ENCODE results near the gene CRY1. TPM values are rescaled to one million over a fixed set of nuclear protein-coding genes. Genes with fewer than 3 reads are reported as not detected.
"Not testable (repeated sequence)": the region's sequence is repeated elsewhere in the genome, so short reads cannot be mapped to it uniquely, and the experiment has no call there.

Gene CRY1
- total and polyA plus RNA-seq, 4 donors: 18.1 to 36.1 (median 28.9) TPM

- DNase-seq (ENCODE audit: low read depth in 4 of 6, low spot score in 6 of 6): no peak
- peaks cover 4% of the 10 kb centered on the region for H3K36me3 ChIP-seq (ENCODE audit: control insufficient read depth, insufficient read depth, low read length)
- H3K27me3 ChIP-seq (ENCODE audit: control insufficient read depth, insufficient read depth, low read length): no peaks in the 10 kb centered on the region
- no peak overlapping the region for H3K4me3 ChIP-seq (ENCODE audit: low read depth, low read length)
- no peaks in the 10 kb centered on the region for H3K9me3 ChIP-seq (ENCODE audit: control insufficient read depth, insufficient read depth, low read length)
- no peaks in the 10 kb centered on the region for H3K4me1 ChIP-seq (ENCODE audit: control insufficient read depth, insufficient read depth, low read length)
- H3K27ac ChIP-seq (ENCODE audit: low read depth, low read length): no peak overlapping the region
Observed at GRCh38 chr12:107081778-107082177, 11.6 kb downstream of the CRY1 start.

DNA sequence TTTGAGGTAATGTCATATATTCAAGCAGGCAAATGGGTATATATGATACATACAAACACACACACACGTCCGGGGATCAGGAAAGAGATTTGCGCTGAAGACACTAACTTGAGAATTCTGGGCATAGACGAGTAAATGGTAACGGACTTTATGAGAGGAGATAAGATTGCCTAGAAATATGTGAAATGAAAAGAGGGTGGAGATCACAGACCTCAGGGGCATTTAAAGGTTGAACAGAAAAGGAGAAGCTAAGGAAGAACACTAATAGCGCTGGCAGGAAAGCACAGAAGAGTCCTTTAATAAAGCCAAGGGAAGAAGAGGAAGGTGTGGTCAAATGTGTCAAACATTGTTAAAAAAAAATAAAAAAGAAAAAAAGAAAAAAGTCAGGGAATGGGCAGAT lies 13.1 kb downstream of the CRY1 start:
- DNase-seq (ENCODE audit: low read depth in 4 of 6, low spot score in 6 of 6): no peak
- WGBS (ENCODE audit: insufficient coverage): 93% methylated on average over 4 of the region's 6 CpGs
- Histone ChIP-seq H3K36me3 (ENCODE audit: control insufficient read depth, insufficient read depth, low read length) (no peaks in the 10 kb centered on the region), H3K9me3 (ENCODE audit: control insufficient read depth, insufficient read depth, low read length) (no peaks in the 10 kb centered on the region), H3K27me3 (ENCODE audit: control insufficient read depth, insufficient read depth, low read length) (no peaks in the 10 kb centered on the region), H3K4me1 (ENCODE audit: control insufficient read depth, insufficient read depth, low read length) (no peaks in the 10 kb centered on the region), H3K4me3 (ENCODE audit: low read depth, low read length) (no peak overlapping the region), H3K27ac (ENCODE audit: low read depth, low read length) (no peak overlapping the region)

- 85% methylated on average over 1 of the region's 2 CpGs for WGBS (ENCODE audit: insufficient coverage)
Observed at GRCh38 chr12:107079172-107080011, 14.0 kb downstream of the CRY1 start.

GRCh38 chr12:107073266-107073665 lies 20.1 kb downstream of the CRY1 start:
- not testable (repeated sequence) for DNase-seq (ENCODE audit: low read depth in 4 of 6, low spot score in 6 of 6); H3K4me1 ChIP-seq (ENCODE audit: control insufficient read depth, insufficient read depth, low read length); H3K36me3 ChIP-seq (ENCODE audit: control insufficient read depth, insufficient read depth, low read length); H3K27me3 ChIP-seq (ENCODE audit: control insufficient read depth, insufficient read depth, low read length); H3K27ac ChIP-seq (ENCODE audit: low read depth, low read length); H3K4me3 ChIP-seq (ENCODE audit: low read depth, low read length); H3K9me3 ChIP-seq (ENCODE audit: control insufficient read depth, insufficient read depth, low read length)
- WGBS (ENCODE audit: insufficient coverage): 92% methylated on average over 4 of the region's 5 CpGs

More at GRCh38 chr12:107079172-107080011, 14.0 kb downstream of the CRY1 start:
- DNase-seq (ENCODE audit: low read depth in 4 of 6, low spot score in 6 of 6): peak in 2 of 6 donors; percentile 4 to 28
- H3K27me3 ChIP-seq (ENCODE audit: control insufficient read depth, insufficient read depth, low read length): no peaks in the 10 kb centered on the region
- no peaks in the 10 kb centered on the region for H3K36me3 ChIP-seq (ENCODE audit: control insufficient read depth, insufficient read depth, low read length)
- no peaks in the 10 kb centered on the region for H3K9me3 ChIP-seq (ENCODE audit: control insufficient read depth, insufficient read depth, low read length)
- no peak overlapping the region for H3K27ac ChIP-seq (ENCODE audit: low read depth, low read length)
- H3K4me1 ChIP-seq (ENCODE audit: control insufficient read depth, insufficient read depth, low read length): no peaks in the 10 kb centered on the region
- H3K4me3 ChIP-seq (ENCODE audit: low read depth, low read length): no peak overlapping the region

- DNase-seq (ENCODE audit: low read depth in 4 of 6, low spot score in 6 of 6): no peak
- Histone ChIP-seq H3K27ac (ENCODE audit: low read depth, low read length) (no peak overlapping the region), H3K4me3 (ENCODE audit: low read depth, low read length) (no peak overlapping the region), H3K9me3 (ENCODE audit: control insufficient read depth, insufficient read depth, low read length) (peaks cover 2% of the 10 kb centered on the region), H3K4me1 (ENCODE audit: control insufficient read depth, insufficient read depth, low read length) (no peaks in the 10 kb centered on the region), H3K27me3 (ENCODE audit: control insufficient read depth, insufficient read depth, low read length) (no peaks in the 10 kb centered on the region), H3K36me3 (ENCODE audit: control insufficient read depth, insufficient read depth, low read length) (no peaks in the 10 kb centered on the region)
- WGBS (ENCODE audit: insufficient coverage): 100% methylated on average over 2 of the region's 4 CpGs
Observed at GRCh38 chr12:107066691-107067090, 26.7 kb downstream of the CRY1 start.

GRCh38 chr12:107064687-107065086 lies 28.7 kb downstream of the CRY1 start:
- Histone ChIP-seq H3K4me3 (ENCODE audit: low read depth, low read length) (no peak overlapping the region), H3K4me1 (ENCODE audit: control insufficient read depth, insufficient read depth, low read length) (no peaks in the 10 kb centered on the region), H3K27me3 (ENCODE audit: control insufficient read depth, insufficient read depth, low read length) (no peaks in the 10 kb centered on the region), H3K27ac (ENCODE audit: low read depth, low read length) (no peak overlapping the region), H3K36me3 (ENCODE audit: control insufficient read depth, insufficient read depth, low read length) (no peaks in the 10 kb centered on the region), H3K9me3 (ENCODE audit: control insufficient read depth, insufficient read depth, low read length) (peaks cover 2% of the 10 kb centered on the region)
- DNase-seq (ENCODE audit: low read depth in 4 of 6, low spot score in 6 of 6): no peak

DNA sequence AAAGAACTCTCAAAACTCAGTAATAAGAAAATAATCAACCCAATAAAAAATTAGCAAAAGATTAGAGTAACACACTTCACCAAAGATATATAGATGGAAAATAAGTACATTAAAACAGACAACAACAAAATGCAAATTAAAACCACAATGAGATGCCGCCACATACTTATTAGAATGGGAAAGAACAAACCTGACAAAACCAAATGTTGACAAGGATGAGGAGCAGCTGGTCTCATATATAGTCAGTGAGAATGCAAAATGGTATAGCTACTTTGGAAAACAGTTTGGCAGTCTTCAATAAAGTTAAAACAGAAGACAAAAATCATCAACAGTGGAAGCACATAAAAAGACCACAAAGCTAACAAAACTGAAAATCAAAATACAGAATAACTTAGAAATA lies 29.1 kb downstream of the CRY1 start:
- H3K27me3 ChIP-seq (ENCODE audit: control insufficient read depth, insufficient read depth, low read length): no peaks in the 10 kb centered on the region
- no CpG with 5 or more reads among the region's 1 CpG for WGBS (ENCODE audit: insufficient coverage)
- no peak overlapping the region for H3K27ac ChIP-seq (ENCODE audit: low read depth, low read length)
- H3K4me1 ChIP-seq (ENCODE audit: control insufficient read depth, insufficient read depth, low read length): no peaks in the 10 kb centered on the region
- no peaks in the 10 kb centered on the region for H3K36me3 ChIP-seq (ENCODE audit: control insufficient read depth, insufficient read depth, low read length)
- peaks cover 2% of the 10 kb centered on the region for H3K9me3 ChIP-seq (ENCODE audit: control insufficient read depth, insufficient read depth, low read length)
- H3K4me3 ChIP-seq (ENCODE audit: low read depth, low read length): no peak overlapping the region
- DNase-seq (ENCODE audit: low read depth in 4 of 6, low spot score in 6 of 6): no peak

- no peaks in the 10 kb centered on the region for H3K4me1 ChIP-seq (ENCODE audit: control insufficient read depth, insufficient read depth, low read length)
- H3K4me3 ChIP-seq (ENCODE audit: low read depth, low read length): no peak overlapping the region
- H3K27ac ChIP-seq (ENCODE audit: low read depth, low read length): no peak overlapping the region
- DNase-seq (ENCODE audit: low read depth in 4 of 6, low spot score in 6 of 6): peak in 1 of 6 donors; percentile 2
- H3K27me3 ChIP-seq (ENCODE audit: control insufficient read depth, insufficient read depth, low read length): no peaks in the 10 kb centered on the region
- whole genome bisulfite sequencing (ENCODE audit: insufficient coverage): no CpG with 5 or more reads among the region's 2 CpGs
- H3K36me3 ChIP-seq (ENCODE audit: control insufficient read depth, insufficient read depth, low read length): no peaks in the 10 kb centered on the region
- H3K9me3 ChIP-seq (ENCODE audit: control insufficient read depth, insufficient read depth, low read length): no peaks in the 10 kb centered on the region
Observed at GRCh38 chr12:107058190-107058589, 35.2 kb downstream of the CRY1 start.

- WGBS (ENCODE audit: insufficient coverage): 83% methylated on average over 1 of the region's 4 CpGs
- no peak for DNase-seq (ENCODE audit: low read depth in 4 of 6, low spot score in 6 of 6)
- Histone ChIP-seq H3K36me3 (ENCODE audit: control insufficient read depth, insufficient read depth, low read length) (no peaks in the 10 kb centered on the region), H3K4me3 (ENCODE audit: low read depth, low read length) (no peak overlapping the region), H3K27me3 (ENCODE audit: control insufficient read depth, insufficient read depth, low read length) (no peaks in the 10 kb centered on the region), H3K27ac (ENCODE audit: low read depth, low read length) (no peak overlapping the region), H3K9me3 (ENCODE audit: control insufficient read depth, insufficient read depth, low read length) (peaks cover 2% of the 10 kb centered on the region), H3K4me1 (ENCODE audit: control insufficient read depth, insufficient read depth, low read length) (no peaks in the 10 kb centered on the region)
Observed at GRCh38 chr12:107057071-107057834, 36.1 kb downstream of the CRY1 start.

DNA sequence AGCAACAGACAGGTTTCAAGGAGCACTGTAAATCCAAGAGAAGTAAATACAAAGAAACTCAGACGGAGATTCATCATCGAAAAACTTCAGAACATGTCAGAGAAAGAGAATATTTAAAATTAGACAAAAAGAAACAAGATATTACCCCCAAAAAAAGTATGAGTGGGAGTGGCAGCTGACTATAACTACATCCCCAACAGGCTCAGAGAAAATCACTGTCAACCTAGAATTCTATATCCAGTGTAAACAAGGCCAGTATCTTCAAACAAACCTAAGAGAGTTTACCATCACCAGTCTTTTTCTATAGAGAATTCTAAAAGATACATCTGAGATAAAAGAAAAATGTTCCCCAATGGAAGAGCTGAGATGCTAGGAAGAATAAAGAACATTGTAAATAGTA lies 39.6 kb downstream of the CRY1 start:
- Histone ChIP-seq H3K9me3 (ENCODE audit: control insufficient read depth, insufficient read depth, low read length) (peaks cover 4% of the 10 kb centered on the region), H3K27me3 (ENCODE audit: control insufficient read depth, insufficient read depth, low read length) (no peaks in the 10 kb centered on the region), H3K4me3 (ENCODE audit: low read depth, low read length) (no peak overlapping the region), H3K27ac (ENCODE audit: low read depth, low read length) (no peak overlapping the region), H3K36me3 (ENCODE audit: control insufficient read depth, insufficient read depth, low read length) (no peaks in the 10 kb centered on the region), H3K4me1 (ENCODE audit: control insufficient read depth, insufficient read depth, low read length) (no peaks in the 10 kb centered on the region)
- WGBS (ENCODE audit: insufficient coverage): no CpG with 5 or more reads among the region's 2 CpGs
- no peak for DNase-seq (ENCODE audit: low read depth in 4 of 6, low spot score in 6 of 6)
